ENCODE data around the gene PAK3.
A peak's percentile ranks its signal among the peaks of the same experiment; 100 is the strongest.

PAK3 gene

DNA sequence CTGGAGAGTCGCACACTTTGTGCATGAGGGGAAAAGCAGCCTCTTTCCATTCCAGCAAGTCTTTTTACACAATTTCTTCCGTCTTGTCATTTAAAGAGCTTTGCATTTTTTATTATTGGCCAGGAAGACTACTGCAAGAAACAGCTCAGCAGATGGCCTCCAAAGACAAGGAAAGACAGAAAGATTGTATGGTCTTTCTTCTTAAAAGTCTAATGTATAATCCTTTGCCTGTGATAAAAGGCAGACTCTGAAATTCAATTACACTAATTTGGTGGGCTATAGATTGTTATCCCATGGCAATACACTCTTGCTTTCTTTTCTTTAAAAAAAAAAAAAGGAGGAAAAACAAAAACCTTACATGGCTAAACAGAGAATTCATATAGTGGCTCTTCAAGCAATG is 168.4 kb downstream of the PAK3 start:
- DNase-seq, result no peak

DNA sequence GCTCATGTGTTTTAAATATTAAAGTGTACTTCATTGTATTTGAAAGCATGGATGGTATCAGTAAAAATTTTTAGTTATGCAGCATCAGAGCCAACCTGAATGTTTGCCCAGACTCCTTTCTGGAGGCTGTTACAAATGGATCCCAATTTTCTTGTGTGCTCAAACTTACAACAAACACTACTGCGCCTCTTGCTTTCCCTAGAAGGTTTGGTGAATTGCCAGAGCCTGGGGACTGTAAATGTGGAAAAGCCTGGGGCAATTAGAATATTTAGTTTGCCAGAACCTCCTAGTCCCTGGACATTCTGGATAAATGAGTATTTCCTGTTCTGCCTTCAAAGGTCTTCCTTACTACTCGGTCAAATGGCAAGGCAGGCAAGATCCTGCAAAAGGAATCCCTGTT is 169.5 kb downstream of the PAK3 start:
- no peak for DNase-seq

DNA sequence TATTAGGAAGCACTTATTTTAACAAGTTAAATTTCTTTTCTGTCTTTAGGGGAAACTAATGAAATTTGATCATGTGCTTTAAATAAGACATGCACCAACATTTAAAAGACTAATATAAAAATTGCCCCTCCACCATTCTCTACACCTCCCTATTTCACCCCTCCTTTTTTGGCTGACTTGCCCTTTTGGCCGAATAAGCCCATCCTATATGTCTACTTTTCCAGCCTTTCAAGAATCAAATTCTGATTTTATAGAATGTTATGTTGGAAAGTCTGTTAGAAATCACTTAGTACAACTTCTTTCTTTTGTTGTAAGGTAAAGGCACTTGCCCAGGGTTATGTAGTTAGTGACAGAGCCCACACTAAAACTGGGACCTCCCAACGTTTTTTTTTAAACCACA is 172.5 kb downstream of the PAK3 start:
- DNase-seq, result no peak

DNA sequence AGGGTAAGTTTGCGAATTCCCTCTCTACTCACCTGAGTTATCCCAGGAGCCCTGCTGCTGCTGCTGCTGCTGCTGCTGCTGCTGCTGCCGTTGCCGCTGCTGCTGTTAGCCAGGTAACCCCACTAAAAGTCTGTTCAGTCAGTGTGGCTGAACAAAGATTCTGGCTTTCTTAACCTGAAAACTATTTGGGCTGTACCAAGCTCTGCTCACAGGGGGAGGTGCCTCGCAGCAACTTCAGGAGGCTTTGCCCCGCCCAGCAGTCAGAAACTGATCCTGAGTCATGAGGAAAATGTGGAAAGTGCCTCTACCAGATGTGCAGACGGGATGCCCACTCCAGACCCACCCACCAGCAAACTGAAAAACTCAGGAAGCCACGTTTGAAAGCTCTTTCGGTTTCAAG is 174.3 kb downstream of the PAK3 start, which contains the start of gene CAPN6:
Gene CAPN6, minus strand, starts transcription at position 145 of the 400 bp plus-strand sequence. CDS start 6,547 bp downstream, outside the sequence.
- peak; percentile 12 for DNase-seq
